OCI-LY7 (cell line): ENCODE results near the gene PHF21B. TPM values are rescaled to one million over a fixed set of nuclear protein-coding genes. Genes with fewer than 3 reads are reported as not detected.
A peak's percentile ranks its signal among the peaks of the same experiment; 100 is the strongest.

Source experiments
- BruUV-seq: library from RNA; stranded (reverse); fragments of 400-500 nt; replicated peaks from 2 replicates; lab custom pipeline; 2021; lab: Mats Ljungman, UMichigan
- CTCF ChIA-PET: fragments of 300-600 bp; sonication (Branson Sonifier 250); formaldehyde crosslinking; loops from one replicate; lab custom pipeline; 2022; ENCODE audit warnings: antibody characterized with exemption; ENCODE audit not compliant: unreplicated experiment; lab: Charles Lee
- POLR2A ChIA-PET: fragments of 300-600 bp; sonication (Branson Sonifier 250); formaldehyde crosslinking; loops from one replicate; lab custom pipeline; 2022; ENCODE audit warnings: antibody characterized with exemption; lab: Charles Lee
- DNase-seq: peaks from one replicate; pipeline ENCODE4 v3.0.0-alpha.2; 2015; ENCODE audit warnings: low spot score
- H2AFZ ChIP-seq: fragments of 200-600 bp; sonication (generic), shearing (Covaris generic); 2 replicates; pipeline ENCODE4 v1.6.1; 2014; ENCODE audit warnings: mild to moderate bottlenecking, antibody characterized with exemption, low read length, moderate library complexity
- H3K27ac ChIP-seq: fragments of 200-600 bp; sonication (generic); 2 replicates; pipeline ENCODE4 v1.5.1; 2014; ENCODE audit warnings: mixed run types, low read depth, mild to moderate bottlenecking, moderate library complexity, low read length, inconsistent platforms; ENCODE audit not compliant: poor library complexity, severe bottlenecking
- H3K36me3 ChIP-seq: fragments of 200-600 bp; sonication (generic); 2 replicates; pipeline ENCODE4 v1.6.1; 2014; ENCODE audit warnings: mild to moderate bottlenecking, antibody characterized with exemption, low read length, moderate library complexity, mixed read lengths; ENCODE audit not compliant: insufficient read depth
- H3K4me1 ChIP-seq: fragments of 200-600 bp; sonication (generic); 2 replicates; pipeline ENCODE4 v1.5.1; 2014; ENCODE audit warnings: mild to moderate bottlenecking, low read length; ENCODE audit not compliant: insufficient read depth, poor library complexity, severe bottlenecking
- H3K4me2 ChIP-seq: fragments of 200-600 bp; sonication (generic); 2 replicates; pipeline ENCODE4 v1.6.1; 2014; ENCODE audit warnings: mild to moderate bottlenecking, low read length
- H3K4me3 ChIP-seq: fragments of 200-600 bp; sonication (generic); 2 replicates; pipeline ENCODE4 v1.5.1; 2014; ENCODE audit warnings: mild to moderate bottlenecking, low read depth, low read length; ENCODE audit not compliant: poor library complexity, severe bottlenecking
- H3K79me2 ChIP-seq: fragments of 200-600 bp; sonication (generic); 2 replicates; pipeline ENCODE4 v1.6.1; 2016; ENCODE audit warnings: low read depth, mild to moderate bottlenecking, low read length, moderate library complexity, mixed read lengths; ENCODE audit not compliant: insufficient read depth
- H3K9me2 ChIP-seq: fragments of 200-600 bp; sonication (generic); 2 replicates; pipeline ENCODE4 v1.6.1; 2016; ENCODE audit warnings: mild to moderate bottlenecking, low read length, mixed read lengths; ENCODE audit not compliant: insufficient read depth
- H3K9me3 ChIP-seq: fragments of 200-600 bp; sonication (generic); 2 replicates; pipeline ENCODE4 v1.6.1; 2014; ENCODE audit warnings: mild to moderate bottlenecking, mixed run types, low read length, mixed read lengths
- H4K20me1 ChIP-seq: fragments of 200-600 bp; sonication (generic); 2 replicates; pipeline ENCODE4 v1.6.1; 2014; ENCODE audit warnings: mild to moderate bottlenecking, antibody characterized with exemption, low read length, moderate library complexity, mixed read lengths; ENCODE audit not compliant: insufficient read depth
- EZH2phosphoT487 ChIP-seq: fragments of 200-600 bp; sonication (generic); IDR thresholded peaks from 2 replicates; pipeline ENCODE4 v1.6.1; 2018; ENCODE audit warnings: low read depth, borderline replicate concordance, mild to moderate bottlenecking, mixed run types, antibody characterized with exemption, low read length, moderate library complexity, mixed read lengths
- intact Hi-C: fragments of 100-400 bp; cut with micrococcal nuclease; formaldehyde crosslinking; loops from one replicate; pipeline ENCODE4 v1.10.0; 2022; ENCODE audit not compliant: unreplicated experiment
- total RNA-seq, 2 experiments: library from RNA; depleted of rRNA in 1 of 2; stranded (reverse); fragments of >200 nt in 1 of 2; shearing (Covaris generic) in 1 of 2; gene quantifications; 2 replicates each; pipeline ENCODE4 v1.2.3, GENCODE V29; 2014 to 2022
- TF ChIP-seq, protein P1 (sequence below): fragments of 200-600 bp; sonication (generic); conservative IDR thresholded peaks from 2 replicates; pipeline ENCODE4 v1.5.1; 2014; ENCODE audit warnings: mild to moderate bottlenecking, antibody characterized with exemption, low read length, moderate library complexity, mixed read lengths

PHF21B gene
- total RNA-seq, 2 experiments from 2014 or later = 9.4 to 12.4 TPM

- Histone ChIP-seq H3K4me2 (no peak overlapping the region), H3K9me2 (no peaks in the 10 kb centered on the region), H3K4me1 (no peaks in the 10 kb centered on the region), H2AFZ (no peak overlapping the region), H3K27ac (no peak overlapping the region), H3K79me2 (no peaks in the 10 kb centered on the region), H3K36me3 (no peaks in the 10 kb centered on the region), H4K20me1 (0 out of 2 replicates have a peak, but pooled peaks cover 6% of the 10 kb centered on the region), H3K9me3 (no peaks in the 10 kb centered on the region), H3K4me3 (no peak overlapping the region)
- ChIA-PET CTCF (no interaction called here), POLR2A (no interaction called here)
- no peak for TF ChIP-seq EZH2phosphoT487
- TF ChIP-seq, protein P1, sequence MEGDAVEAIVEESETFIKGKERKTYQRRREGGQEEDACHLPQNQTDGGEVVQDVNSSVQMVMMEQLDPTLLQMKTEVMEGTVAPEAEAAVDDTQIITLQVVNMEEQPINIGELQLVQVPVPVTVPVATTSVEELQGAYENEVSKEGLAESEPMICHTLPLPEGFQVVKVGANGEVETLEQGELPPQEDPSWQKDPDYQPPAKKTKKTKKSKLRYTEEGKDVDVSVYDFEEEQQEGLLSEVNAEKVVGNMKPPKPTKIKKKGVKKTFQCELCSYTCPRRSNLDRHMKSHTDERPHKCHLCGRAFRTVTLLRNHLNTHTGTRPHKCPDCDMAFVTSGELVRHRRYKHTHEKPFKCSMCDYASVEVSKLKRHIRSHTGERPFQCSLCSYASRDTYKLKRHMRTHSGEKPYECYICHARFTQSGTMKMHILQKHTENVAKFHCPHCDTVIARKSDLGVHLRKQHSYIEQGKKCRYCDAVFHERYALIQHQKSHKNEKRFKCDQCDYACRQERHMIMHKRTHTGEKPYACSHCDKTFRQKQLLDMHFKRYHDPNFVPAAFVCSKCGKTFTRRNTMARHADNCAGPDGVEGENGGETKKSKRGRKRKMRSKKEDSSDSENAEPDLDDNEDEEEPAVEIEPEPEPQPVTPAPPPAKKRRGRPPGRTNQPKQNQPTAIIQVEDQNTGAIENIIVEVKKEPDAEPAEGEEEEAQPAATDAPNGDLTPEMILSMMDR = peak; percentile 77
- peak; percentile 78 for DNase-seq
- intact Hi-C loops = loop anchor here (1.0 kb wide), 1 partner anchor 121 kb away; no protein-coding TSS in a partner anchor
- no TSS peak for BruUV-seq
Observed at GRCh38 chr22:44975427-44976262, 34.2 kb downstream of the PHF21B start.

GRCh38 chr22:44974454-44974853 lies 35.4 kb downstream of the PHF21B start:
- H2AFZ ChIP-seq = no peak overlapping the region
- no peak overlapping the region for H3K4me3 ChIP-seq
- no TSS peak for BruUV-seq
- H3K36me3 ChIP-seq = no peaks in the 10 kb centered on the region
- H4K20me1 ChIP-seq = 0 out of 2 replicates have a peak, but pooled peaks cover 6% of the 10 kb centered on the region
- ChIA-PET CTCF (no interaction called here), POLR2A (no interaction called here)
- no peak overlapping the region for H3K27ac ChIP-seq
- H3K79me2 ChIP-seq = no peaks in the 10 kb centered on the region
- no peak overlapping the region for H3K4me2 ChIP-seq
- no peaks in the 10 kb centered on the region for H3K4me1 ChIP-seq
- intact Hi-C loops = no loop called here
- H3K9me3 ChIP-seq = no peaks in the 10 kb centered on the region
- no peaks in the 10 kb centered on the region for H3K9me2 ChIP-seq
- no peak for DNase-seq
- TF ChIP-seq EZH2phosphoT487 = no peak
- TF ChIP-seq, protein P1 = no peak

- 0 out of 2 replicates have a peak, but pooled peaks cover 6% of the 10 kb centered on the region for H4K20me1 ChIP-seq
- H3K79me2 ChIP-seq = no peaks in the 10 kb centered on the region
- no peak for DNase-seq
- H3K36me3 ChIP-seq = no peaks in the 10 kb centered on the region
- intact Hi-C loops = no loop called here
- H3K4me1 ChIP-seq = no peaks in the 10 kb centered on the region
- no peak overlapping the region for H3K4me3 ChIP-seq
- no peaks in the 10 kb centered on the region for H3K9me2 ChIP-seq
- no peak overlapping the region for H3K27ac ChIP-seq
- no peaks in the 10 kb centered on the region for H3K9me3 ChIP-seq
- H3K4me2 ChIP-seq = no peak overlapping the region
- ChIA-PET CTCF (no interaction called here), POLR2A (no interaction called here)
- TF ChIP-seq, protein P1 = no peak
- TF ChIP-seq EZH2phosphoT487 = no peak
- no peak overlapping the region for H2AFZ ChIP-seq
- no TSS peak for BruUV-seq
Observed at GRCh38 chr22:44973829-44974228, 36.0 kb downstream of the PHF21B start.
